Activated CD4-positive, alpha-beta T cell treated with anti-CD3 and anti-CD28 coated beads, Interleukin-2, Interleukin-4, amounts not matched to agents 100 ng/mL and 50 ng/mL, durations not matched to agents 16 hours and 8 hours (primary cell): Measurements from ENCODE around the gene ZNF212.

ENCODE experiments used
- DNase-seq: peaks from one replicate; pipeline ENCODE4 v3.0.0-alpha.2; 2020; ENCODE audit warnings: low spot score

Gene ZNF212

DNA sequence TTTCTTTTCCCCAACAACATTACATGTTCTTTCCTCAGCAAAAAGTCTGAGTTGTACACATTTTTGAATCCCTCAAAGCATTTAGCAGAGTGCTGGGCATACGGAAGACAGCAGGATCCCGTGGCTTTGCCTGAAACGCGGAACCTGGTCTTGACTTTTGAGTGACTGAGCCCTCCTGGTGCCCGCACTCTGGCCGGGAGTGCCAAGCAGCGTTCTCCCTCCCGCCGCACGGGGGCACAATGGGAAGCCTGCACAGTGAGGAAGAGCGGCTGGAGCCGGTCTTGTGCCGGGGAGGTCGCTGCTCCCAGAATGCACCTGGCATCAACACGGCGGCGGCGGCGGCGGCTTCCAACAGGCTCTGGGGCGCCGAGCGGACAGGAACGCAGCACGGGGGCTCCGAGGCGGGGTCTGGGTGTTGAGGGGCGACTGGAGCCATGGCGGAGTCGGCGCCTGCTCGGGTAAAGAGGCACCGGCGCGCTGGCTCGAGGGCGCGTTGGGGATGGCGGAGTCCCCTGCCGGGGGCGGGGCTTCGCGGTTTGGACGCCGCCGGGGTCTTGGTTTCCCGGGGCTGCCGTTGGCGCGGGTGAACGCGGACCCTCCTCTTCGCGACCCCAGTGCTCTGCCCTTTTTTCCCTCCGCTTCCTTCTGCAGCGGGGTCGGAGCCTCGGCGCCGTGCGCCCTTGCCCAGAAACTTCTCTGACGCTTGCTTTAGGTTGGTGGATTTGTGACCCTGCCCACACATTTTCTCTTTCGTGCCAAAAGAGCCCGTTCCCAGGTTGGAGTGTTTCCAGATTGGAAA lies at the start of gene ZNF212:
TSS of gene ZNF212 (plus strand) at position 307 of the 799 bp plus-strand sequence. CDS start at position 435, 128 bp downstream.
- peak; percentile 94 for DNase-seq

DNA sequence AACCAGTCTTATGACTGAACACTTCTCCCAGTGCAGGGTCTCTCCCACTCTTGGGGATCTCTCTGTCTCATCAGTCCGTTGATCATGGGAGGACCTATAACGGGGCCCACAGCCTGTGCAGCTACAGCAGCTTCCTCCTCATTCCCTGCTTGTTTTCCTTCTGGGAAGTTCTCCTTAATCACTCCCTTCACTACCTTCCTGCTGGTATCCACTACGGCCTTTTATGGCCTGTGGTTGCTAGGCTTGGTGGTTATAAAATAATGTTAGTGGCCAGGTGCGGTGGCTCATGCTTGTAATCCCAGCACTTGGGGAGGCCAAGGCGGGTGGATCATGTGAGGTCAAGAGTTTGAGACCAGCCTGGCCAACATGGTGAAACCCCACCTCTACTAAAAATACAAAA lies 47.6 kb upstream of the ZNF212 start:
- no peak for DNase-seq

DNA sequence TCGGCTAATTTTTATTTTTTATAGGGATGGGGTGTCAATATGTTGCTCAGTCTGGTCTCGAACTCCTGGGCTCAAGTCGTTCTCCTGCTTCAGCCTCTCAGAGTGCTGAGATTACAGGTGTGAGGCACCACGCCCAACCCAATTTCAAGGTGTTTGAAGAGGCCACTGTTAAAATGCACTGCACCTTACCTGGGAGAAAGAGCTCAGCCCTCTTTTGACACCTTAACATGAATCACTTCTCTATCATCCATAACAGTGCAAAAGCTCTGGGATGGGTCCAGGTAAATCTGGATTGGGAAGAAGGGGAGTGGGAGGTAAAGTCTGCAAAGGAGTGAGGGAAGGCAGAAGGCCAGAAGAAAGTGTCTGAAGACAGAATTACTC lies 44.7 kb upstream of the ZNF212 start:
- no peak for DNase-seq

DNA sequence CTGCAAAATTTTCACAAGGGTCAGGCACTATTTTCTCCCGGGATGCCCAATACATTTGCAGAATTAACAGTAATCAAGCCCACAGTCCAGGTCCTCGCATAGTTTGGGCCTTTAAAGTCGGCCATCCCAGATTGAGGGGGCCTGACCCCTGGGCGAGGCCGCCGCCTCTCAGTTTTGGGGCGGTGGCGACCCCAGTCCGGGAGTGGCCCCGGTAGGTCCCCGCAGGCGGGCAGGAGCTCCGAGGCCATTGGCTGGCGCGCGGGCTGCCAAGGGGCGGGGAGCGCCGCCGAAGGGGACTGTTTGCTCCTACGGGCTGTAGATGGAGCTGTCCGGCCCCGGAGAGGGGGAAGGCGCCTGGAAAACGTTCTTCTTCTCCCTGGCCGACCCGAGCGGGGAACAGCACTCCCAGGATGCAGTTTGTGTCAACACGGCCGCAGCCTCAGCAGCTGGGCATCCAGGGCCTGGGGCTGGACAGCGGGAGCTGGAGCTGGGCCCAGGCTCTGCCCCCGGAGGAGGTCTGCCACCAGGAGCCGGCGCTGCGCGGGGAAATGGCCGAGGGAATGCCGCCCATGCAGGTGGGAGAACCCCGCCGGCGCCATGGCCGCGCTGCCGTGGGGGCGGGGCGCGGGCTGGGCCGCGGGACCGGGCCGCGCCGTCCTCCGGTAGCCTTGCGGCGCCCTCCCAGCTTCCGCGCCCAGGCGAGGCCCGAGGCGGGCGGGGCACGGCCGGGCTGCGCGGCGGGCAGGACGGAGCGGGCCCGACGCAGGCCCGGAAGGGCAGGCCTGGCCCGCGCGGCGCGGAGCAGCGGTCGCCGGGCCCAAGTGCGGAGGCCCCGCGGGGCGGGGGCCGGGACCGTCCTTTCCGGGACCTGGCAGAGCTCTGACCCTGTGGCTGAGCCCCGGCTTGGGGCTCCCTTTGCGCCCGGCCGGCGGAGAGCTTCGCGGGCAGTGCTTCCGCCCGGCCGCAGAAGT lies 44.0 kb upstream of the ZNF212 start, which contains the start of gene ZNF282:
TSS of gene ZNF282 (plus strand) at position 367 of the 971 bp plus-strand sequence. CDS start at position 411, 44 bp downstream.
- peak; percentile 85 for DNase-seq

DNA sequence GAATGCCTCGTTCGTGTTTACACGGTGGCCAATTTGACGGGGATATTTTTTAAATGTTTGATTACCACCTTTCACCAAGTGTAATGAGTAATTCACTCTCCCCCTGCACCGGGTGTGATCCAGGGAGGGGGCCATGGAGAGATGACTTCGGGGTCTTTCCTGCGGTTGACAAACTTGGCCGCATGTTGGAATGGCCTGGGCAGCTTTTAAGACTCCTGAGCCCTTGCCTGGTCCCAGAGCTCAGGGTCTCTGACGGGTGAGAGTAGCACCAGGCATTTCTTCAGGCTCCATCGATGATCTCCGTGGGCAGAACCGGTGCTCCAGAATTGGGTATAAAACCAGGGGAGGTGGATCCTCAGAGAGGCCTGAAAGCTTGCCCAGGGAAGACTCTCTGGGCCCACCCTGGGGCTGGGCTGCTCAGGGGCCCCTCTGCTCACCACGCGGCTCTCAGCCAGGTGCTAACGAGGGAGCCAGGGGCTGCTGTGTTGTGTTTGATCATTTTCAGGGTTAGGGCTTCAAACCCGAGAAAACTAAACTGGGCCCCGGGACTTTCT lies 43.2 kb upstream of the ZNF212 start:
- peak; percentile 8 for DNase-seq

DNA sequence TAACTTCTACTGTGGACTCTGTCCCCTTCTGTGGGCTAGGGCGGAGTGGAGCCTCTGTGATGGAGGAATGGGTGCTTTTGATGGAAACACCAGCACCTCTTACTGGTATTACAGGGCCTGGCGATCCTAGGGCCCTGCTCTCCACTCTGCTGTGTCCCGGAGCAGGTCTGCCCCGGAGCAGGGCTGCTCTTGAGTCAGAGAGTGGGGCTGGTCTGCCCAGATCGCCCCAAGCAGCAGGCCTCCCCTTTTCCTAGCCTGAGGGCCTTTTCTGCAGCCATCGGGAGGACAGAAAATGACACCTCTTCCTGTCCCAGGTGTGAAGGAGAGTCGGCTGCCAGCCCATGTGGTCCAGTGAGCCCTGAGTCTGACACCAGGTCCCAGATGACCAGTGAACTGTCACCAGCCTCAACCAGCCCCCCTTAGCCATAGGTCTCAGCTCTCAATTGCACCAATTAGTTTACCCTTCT lies 42.7 kb upstream of the ZNF212 start:
- peak; percentile 11 for DNase-seq

DNA sequence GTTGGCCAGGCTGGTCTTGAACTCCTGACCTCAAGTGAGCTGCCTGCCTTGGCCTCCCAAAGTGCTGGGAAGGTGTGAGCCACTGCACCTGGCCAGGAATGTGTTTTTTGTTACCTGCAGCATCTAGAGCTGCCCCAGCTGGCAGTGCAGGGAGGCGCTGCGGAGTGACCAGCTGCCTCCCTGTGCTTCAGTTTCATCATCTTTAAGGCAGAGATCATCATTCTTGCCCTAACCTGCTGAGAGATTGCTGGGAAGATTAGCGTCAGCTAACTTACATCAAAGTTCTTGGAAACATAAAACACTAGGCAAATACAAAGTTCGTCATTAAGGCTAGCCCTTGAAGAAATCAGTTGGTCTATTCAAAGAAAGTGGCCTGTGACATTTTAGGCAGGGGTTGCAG lies 41.8 kb upstream of the ZNF212 start:
- DNase-seq: no peak

DNA sequence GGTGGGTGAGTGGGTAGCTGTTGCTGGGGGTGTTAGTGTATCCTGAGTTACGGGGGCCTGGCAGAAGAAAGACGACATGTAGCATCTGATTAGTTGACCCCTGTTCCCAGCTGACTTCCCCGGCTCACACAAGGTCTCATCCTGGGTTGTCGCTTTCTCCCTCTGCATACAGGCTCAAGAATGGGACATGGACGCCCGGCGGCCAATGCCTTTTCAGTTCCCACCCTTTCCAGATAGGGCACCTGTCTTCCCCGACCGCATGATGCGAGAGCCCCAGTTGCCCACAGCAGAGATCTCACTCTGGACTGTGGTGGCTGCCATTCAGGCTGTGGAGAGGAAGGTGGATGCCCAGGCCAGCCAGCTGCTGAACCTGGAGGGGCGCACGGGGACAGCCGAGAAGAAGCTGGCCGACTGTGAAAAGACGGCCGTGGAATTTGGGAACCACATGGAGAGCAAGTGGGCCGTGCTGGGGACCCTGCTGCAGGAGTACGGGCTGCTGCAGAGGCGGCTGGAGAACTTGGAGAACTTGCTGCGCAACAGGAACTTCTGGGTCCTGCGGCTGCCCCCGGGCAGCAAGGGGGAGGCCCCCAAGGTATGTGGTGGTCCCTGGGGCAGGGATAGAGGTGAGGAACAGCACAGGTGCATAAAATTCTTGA lies 41.2 kb upstream of the ZNF212 start:
- DNase-seq: no peak

DNA sequence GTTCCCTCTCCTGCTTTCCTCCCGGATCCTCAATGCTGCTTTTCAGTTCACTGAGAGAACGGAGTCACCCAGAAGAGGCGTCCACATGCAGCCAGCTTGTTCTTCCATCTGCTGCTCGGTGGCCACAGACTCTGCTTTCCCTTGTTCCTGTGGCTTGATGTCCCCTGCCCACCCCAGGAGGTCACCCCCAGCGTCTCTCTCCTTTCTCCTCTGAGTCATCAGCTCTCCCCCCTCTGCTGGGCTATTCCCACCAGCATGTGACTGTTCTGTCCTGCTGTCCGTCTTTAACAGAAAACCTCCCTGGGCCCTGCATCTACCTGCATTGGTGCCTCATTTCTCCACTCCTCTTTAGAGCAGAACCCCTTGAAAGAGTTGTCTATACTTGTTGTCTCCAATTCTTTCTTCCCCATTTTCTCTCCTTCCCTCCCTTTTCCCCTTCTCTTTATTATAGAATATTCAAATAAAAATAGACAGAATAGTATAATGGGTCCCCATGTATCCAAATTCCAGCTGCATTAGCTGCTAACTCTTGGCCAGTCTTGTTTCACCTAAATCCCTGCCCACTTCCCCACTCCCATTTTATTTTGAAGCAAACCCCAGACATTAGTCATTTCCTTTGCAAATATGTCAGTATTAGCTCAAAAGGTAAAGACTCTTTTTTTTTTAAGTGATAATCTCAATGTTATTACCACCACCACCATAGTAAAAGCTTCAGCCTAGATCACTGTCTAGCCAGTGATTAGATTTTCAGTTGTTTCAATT lies 40.0 kb upstream of the ZNF212 start:
- DNase-seq: no peak

DNA sequence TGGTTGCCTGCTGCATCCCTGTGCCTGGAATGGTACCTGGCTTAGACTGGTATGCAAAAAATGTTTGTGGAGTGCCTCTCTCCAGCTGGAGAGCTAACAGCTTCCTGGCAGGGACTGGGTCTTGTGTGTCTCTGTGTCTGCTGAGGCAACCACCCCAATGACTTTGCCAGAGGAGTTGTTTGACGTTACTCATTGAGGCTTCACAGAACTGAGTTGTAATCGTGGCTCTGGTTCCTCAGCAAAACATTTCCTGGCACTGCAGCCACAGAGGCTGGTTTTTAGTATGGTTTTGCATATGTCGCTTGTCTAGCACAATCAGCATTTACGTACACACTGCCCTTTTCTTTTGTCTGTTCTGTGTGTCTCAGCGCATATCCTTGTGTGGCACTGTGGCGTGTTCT lies 36.6 kb upstream of the ZNF212 start:
- DNase-seq: peak; percentile 81

DNA sequence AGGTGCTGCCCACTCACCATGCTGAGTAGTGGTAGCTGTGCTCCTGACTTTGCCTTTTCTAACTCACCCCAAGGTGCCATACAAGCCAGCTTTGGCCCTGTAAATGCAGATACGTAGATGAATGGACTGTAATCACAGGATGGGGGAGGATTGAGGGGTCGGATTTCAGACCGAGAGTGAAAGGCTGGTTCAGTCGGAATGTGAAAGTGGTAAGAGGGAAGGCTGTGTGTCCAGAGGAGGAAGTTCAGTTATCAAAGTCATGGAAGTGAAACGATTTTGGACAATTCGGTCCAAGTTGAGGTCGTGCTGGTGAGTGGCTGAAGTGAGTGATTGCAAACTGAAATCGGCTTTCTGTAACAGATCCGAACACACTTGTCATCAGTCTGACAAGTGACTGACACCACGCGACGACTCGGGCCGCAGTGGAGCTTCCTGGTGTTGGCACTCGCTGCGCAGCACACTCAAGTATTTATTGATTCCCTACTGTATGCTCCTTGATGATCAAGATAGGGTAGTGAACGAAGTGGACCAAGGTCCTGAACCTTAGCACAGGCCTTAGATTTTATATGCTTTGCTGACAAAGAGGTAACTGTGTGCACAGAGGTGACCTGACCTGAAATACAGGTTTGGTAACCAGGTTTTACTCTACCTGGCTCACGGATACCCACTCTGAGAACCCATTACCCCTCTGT lies 33.6 kb upstream of the ZNF212 start:
- no peak for DNase-seq

DNA sequence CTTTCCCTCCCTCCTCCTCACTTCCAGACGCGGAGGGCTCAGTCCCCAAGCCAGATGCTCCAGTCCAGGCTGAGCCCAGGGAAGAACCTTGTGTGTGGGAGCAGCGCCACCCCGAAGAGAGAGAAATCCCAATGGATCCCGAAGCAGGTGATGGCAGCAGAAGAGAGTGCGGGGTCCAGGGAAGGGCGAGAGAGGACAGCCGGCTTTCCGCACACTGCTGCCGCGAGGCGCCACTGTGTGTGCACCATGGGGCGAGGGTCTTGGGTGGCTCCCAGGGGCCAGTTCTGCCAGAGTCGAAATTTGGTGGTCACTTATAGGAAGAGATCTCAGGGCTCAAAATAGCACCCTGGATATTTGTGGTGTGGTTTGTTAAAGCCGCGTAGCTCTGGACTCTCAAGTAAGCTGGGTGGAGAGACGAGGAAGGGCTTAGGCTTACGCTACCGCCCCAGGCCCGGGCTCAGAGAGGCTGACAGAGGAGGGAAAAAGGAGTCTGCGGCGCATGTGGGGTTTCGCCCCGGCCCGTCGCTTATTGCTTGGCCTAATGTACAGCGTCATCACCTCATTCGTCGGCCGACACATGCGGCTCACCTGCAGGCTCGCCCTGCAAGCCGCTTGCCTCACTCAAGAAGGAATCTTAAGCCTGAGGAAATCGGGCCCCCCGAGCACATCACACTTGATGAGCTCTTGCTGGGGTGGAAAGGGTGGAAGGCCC lies 32.0 kb upstream of the ZNF212 start:
- no peak for DNase-seq

DNA sequence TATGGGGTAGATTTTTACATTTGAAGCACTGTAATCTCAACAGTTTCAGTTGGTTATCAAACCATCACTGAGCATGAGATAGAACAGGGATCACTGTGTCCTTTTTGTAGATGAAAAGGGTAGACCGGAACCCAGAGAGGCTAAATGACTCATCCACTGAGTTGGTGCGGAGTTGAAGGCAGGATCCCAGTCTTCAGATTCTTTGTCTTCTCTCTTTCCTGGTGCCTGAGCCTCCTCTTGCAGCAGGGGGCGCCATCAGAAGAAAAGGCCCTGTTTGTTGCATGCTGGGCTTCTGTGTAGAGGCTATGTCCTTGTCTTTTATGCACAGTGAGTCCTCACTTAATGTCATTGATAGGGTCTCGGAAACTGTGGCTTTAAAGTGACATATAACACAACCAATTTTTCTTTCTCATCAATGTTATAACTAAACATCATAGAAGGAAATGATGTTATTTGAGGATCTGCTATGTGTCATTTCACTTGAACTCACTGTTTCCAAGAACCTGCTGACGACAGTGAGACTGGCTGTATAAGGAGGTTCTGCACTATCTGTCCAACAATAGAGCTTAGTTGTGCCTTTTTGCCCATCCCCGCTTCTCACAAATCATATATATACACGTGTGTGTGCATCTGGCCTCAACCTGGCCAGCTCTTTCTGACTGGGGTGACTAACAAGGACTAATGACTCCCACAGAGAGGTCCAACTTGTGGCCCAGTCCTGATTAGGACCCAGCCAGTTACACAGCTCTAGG lies 29.8 kb upstream of the ZNF212 start:
- DNase-seq: peak; percentile 89

DNA sequence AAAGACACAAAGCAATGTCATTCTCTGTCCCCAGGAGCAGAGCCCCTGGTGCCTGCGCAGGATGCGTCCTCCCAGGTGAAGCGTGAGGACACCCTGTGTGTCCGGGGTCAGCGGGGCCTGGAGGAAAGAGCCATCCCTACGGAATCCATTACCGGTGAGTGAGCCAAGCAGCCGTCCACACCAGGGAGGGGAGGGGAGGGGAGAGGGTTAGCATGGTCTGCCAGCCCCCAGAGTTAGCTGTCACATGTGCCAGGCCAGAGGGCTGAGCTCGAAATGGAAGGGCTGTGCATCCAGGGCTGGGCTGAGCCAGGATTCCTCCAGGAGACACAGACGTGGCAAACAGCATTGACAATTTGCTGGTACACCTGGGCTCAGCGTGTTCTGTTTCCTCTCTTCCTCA lies 28.9 kb upstream of the ZNF212 start:
- no peak for DNase-seq

DNA sequence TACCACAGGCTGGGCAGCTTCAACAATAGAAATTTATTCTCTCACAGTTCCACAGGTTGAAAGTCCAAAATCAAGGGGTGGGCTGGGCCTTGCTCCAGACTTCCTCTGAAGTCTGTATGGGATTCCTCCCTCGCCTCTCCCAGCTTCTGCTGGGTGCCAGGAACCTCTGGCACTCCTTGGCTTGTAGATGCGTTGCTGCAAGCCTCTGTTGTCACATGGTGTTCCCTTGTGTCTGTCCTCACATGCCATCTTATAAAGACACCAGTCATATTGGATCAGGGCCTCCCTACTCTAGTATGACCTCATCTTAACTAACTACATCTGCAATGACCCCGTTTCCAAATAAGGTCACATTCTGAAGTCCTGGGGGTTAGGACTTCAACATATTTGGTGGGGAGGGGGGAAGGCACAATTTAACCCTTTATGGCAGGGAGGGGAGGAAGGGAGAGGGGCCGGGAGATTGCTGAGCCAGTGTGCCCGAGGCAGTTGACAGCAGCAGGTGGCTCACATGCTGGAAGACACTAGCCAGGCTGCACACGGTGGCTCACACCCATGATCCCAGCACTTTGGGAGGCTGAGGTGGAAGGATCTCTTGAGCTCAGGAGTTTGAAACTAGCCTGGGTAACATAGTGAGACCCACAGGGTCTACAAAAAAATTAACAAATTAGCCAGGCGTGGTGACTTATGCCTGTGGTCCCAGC lies 25.3 kb upstream of the ZNF212 start:
- DNase-seq: no peak

DNA sequence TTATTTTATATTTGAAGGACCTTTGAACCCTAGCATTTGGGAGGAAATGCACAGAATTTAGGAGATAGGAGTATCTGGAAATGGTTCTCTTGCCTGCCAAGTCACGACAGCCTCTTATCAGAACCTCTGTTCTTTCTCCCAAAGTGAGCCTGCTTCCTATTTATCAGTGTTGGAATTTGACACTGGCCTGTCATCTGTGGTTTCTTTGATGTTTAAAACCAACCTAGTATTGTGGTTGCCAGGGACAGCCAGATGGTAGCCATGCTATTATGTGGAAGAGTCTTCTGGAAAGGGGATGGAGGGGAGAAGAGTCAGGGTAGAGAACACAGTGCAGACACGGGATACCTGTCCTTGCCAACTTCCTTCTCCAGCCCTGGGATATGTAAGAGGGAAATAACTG lies 23.0 kb upstream of the ZNF212 start:
- no peak for DNase-seq

DNA sequence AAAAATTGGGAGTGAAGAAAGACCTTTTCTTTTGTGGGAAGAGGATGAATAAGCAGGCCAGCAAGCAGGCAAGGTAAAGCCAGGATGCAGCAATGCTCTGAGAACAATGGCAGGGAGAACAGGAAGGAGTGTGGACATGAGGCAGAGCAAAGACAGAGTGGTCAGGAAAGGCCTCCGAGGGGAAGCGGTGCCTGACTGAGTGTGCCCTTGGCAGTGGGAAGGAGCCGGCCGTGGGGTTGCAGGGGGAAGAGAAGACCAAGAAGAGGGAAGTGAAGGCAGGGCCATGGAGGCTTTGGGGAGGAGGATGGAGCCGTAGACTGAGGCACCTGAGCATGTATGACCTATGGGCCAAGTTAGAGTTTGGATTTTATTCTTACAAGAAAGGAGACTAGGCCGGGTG lies 21.9 kb upstream of the ZNF212 start:
- DNase-seq: no peak
